ENCODE measurements around the gene PRKCH.

The PRKCH gene

DNA sequence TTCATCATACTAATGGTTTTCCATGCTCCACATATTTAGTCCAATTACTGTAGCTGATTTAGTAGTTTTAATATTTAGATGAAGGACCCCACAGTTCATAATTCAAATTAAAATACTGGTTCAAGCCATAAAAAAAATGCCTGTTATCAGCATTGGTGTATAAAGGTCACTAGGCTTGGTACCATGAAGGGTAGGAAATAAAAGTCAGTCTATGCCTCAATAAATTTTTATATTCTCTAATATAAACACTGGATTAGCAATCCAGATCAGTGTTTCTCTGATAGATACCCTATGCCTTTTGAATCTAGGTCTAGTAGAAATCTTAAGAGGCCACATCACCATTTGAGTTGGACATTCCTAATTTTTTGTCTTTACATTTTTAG, 210.7 kb downstream of the PRKCH start:
- no peak for DNase-seq (ENCODE audit: low spot score)

DNA sequence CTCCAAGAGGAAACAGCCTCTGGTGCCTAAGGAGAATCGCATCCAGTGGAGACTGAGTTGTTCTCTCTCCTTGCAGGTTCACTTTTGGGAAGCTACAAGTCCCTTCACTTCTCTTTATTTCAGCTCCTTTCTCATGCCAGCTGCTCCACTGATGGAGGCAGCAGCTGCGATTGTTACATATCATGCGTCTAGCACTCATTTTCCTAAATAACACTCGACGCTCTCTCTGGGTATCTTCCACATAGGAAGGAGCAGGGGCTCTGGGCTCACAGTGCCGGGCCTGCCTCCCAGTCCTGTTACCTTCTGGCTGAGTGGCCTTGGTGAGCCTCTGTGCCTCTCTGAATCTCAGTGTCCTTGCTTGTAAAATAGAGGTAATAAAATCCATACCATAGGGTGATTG, 211.4 kb downstream of the PRKCH start:
- DNase-seq (ENCODE audit: low spot score), result no peak

DNA sequence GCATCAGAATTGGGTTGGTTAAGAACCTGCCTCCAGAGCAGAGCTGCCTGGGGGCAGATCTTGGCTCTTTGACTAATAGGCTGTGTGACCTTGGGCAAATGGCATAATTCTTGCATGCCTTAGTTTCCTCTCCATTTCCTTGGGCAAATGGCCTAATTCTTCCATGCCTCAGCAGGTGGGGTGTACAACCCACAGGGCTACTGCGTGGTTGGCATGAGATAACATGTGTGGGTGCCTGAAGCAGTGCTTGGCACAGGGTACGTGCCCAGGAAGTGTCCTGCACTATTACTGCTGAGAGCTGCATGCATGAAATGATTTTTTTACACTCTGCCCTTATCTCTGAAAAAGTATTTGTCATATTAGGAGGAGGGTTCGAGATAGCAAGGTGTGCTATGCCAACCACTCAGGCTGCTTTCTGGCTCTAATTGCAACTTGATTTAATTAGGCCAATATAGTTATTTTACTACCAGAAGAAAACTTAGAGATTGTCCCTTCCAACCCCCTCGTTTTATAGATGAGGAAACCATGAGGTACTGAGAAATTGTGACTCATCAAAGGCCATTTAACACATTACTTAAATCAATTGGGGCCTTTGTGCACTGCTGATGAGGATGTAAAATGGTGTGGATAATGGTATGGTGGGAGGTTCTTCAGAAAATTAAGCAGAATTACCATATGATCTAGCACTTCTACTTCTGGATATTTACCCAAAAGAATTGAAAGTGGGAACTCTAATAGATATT, 212.3 kb downstream of the PRKCH start:
- no peak for DNase-seq (ENCODE audit: low spot score)

DNA sequence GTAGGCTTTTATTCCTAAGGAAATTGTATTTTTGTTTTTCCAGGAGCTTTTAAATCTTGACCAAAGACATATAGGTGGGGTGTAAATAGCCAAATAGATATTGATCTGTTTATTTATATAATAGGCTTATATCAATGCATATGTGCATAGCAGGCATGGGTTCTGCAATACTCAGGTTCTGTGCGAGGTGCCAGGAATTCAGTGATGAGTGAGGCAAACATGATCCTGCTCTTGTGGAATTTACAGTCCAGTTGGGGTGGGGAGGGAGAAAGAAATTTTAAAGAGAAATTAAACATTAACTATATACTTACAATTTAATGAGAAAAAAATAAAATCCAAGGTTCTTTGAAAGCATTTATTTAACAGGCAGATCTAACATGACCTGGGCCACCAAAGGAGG, 213.7 kb downstream of the PRKCH start:
- no peak for DNase-seq (ENCODE audit: low spot score)

DNA sequence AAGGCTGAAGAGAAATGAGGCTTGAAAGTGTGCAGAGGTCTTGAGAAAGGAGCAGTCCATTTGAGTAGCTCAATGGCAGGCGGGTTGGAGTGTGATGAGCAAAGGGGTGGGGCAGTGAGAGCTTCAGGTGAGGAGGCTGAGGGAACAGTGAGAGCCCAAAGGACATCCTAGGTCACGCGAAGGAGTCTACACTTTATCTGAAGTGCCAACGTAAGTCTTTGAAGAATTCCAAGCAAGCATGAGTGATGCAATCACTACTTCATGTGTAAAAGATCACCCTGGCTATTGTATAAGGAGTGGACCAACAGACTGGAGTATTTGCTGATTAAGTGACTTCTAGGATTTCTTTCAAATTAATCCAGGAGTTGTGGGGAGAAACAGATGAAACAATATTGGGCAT, 214.1 kb downstream of the PRKCH start:
- no peak for DNase-seq (ENCODE audit: low spot score)

DNA sequence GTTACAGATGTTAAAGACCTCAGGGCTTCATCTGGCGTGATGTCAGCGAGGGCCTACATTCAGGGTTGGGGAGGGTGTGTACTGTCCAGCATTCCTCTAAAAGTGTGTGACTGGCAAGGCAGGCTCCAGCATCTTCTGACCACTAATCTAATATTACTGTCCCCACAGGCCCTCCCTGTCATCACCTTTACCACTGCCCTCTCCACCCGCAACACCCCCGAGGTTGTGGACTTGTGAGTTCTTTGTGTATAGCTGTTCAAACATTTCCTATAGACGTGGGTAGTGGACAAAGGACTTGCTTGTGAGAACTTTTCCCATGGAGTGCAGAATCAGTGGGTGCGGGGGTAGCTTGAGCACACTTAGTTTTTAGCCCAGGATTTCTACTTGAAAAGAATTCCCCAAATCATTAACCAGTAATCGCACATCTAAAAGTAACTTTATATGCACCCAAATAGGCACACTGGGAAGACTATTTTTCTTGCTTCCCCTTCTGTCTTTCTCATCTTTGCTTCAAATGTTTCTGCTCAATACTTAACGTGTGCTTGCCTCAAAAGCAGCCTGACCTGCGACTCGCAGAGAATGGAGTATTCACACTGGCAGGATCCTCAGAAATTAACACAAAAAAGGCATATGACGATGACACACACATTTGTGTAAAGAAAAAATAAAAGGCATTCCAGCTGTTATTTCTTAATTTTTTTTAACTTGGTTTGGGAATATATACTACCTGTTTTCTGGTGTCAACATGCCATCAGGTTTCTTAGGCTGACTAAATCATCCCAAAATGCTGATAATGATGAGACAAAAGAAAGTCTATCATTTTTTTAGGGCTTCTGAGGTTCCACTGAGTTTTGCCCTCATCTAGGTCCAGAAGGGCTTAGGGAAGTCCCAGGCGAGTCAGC, 215.5 kb downstream of the PRKCH start:
- no peak for DNase-seq (ENCODE audit: low spot score)

DNA sequence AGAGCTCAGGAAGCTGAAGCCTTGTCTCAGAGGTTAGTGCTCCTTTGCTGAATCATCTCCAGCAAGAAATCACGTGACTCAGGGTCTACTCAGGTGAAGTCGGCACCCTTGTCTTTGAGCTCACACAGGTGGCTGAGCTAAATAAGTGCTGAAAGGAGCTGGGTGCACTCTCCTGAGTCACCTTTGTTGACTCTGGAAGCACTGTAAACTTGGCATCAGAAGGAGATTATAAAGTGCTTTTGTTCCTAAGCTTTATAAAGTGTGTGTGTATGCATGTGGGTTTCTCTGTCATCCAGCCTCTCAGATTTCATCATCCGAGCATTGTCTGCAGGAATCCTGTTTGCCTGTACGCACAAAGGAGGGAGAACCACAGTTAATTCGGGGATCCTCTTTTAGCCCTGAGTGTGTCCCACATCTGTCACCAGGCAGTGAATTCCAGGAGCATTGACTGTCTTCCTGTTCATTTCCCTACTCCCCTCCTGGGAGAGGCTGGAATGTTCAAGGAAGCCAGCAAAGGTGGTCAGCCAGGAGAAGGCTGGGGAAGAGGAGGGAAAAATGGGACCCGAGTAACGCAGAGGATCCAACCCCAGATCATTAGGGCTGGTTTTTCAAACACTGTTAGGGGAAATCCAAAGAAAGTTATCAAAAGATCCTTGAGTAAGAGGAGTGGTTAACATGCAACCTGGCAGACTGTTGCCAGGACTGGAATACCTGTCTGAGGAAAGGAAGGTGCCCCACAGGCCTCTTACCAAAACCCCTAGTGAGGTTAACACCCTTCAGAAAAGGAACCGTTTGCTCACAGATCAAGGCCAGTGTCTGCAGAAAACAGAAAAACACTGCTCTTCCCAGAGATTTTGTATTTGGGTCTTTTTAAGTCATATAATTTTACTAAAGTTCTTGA, 216.4 kb downstream of the PRKCH start:
- DNase-seq (ENCODE audit: low spot score), result peak; percentile 39

DNA sequence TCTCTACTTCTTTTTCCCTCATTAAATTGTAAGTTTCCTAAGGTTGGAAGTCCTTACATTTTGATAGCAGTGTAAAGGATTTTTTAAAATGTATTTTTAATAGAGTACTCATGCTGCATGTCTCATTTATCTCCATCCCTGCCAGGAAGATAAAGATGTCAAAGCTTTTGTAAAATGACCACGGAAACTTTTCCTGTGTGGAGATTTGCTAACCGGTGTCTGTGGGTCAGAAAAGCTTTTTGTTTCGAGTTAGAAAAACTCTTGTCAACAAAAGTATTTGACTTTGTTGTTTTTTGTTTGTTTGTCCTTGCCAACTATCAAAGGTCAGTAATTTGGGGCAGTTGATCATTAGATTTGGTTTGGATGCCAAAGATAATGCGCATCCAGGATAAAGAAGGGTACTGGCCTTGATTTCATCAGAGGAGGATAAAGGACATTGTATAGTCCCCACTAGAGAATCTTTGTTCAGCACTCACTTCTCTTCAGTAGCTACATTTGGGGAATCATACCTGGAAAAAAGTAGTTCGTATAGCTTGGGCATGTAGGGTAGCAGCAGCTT, 217.2 kb downstream of the PRKCH start:
- DNase-seq (ENCODE audit: low spot score), result no peak

DNA sequence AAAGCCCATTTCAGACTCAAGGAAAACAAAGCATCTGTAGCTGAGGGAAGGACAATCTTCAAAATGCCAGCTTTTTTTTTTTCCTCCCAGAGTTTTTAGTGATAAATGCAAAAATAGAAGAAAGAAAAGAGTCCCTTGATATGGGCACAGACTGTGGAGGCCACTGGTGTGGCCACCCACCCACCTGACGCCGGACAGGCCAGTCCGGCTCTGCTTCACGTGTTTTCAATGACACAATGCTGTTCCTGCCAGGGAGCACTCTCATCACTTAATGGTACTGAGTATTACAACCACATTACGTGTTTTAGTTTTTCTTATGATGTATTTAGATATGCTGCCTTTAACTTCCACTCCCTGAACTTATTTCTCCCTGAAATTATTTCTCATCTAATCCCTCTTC, 218.3 kb downstream of the PRKCH start:
- no peak for DNase-seq (ENCODE audit: low spot score)

DNA sequence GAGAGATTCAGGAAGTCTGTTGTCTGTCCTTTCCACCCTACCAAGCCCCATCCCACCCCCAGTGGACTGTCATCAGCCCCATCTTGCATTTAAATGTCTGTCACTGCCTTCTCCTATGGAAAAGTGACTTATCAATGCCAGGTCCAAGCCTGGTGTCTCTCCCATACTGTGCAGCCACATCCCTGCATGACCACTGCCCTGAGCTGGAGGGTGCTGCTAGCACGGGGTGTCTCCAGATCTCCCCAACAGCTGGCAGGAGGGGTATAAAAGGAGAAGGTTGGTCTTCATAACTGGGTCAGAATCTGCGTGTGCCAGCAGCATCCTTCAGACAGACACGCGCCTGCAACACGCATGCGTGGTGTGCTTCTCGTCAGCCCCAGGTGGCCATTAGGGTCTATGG, 219.6 kb downstream of the PRKCH start:
- DNase-seq (ENCODE audit: low spot score), result no peak

DNA sequence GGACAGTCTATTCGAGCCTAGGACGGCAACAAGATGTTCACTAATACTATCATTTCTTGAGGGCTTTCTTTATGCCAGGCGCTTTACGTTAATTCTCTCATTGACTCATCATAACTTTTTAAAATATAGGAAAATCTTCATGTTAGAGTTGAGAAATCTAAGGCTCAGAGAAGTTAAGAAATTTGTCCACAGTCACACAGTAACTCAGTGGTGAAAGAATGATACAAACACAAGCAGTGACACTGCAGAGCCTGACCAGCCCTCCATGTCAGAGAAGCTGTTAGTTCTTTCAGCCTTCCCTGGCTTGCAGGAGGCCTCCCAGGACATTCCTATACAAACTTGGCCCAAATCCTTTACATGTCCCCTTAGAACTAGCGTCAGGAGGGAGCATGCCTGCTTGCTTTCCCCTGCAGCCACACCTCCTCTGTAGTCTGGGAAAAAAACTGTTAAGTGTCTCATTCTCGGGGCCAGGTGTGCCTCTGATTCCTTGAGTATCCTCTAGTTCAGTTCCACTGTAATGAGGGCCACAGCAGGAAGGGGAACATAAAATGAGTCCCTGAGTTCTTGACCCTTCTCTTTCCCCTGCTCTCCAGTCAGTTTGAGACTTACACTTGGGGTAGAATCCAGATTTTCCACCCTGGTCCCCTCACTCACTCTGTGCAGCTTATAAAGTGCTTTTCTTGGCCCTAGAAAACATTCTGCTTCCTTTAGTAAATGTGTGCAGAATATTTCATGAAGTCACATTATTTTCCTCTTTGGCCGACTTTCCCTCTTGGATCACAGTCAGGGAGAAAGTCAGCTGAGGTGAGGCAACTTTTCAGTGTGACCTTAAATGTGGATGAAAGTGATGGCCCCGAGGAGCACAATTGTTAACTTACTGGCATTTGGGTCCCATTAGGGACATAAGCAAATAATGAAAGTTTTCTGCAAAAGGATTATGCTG, 221.7 kb downstream of the PRKCH start:
- no peak for DNase-seq (ENCODE audit: low spot score)

DNA sequence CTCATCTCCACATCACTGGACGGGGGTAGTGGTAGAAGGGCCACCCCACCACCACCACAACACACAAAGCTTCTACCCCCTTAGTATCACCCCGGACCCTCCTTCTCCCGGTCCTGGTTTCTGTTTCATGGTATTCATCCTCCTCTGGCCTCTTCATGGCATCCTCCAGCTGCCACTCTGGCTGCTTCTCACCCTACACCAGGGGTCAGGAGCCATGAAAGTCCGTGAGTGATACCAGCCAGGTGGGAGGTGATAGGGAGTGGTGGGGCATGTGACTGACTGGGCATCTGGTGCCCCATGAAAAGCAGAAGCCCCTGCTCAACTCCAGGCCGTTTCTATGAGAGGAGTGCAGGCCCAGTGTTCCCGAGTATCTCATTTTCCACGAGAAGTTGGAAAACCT, 222.6 kb downstream of the PRKCH start:
- DNase-seq (ENCODE audit: low spot score), result no peak

DNA sequence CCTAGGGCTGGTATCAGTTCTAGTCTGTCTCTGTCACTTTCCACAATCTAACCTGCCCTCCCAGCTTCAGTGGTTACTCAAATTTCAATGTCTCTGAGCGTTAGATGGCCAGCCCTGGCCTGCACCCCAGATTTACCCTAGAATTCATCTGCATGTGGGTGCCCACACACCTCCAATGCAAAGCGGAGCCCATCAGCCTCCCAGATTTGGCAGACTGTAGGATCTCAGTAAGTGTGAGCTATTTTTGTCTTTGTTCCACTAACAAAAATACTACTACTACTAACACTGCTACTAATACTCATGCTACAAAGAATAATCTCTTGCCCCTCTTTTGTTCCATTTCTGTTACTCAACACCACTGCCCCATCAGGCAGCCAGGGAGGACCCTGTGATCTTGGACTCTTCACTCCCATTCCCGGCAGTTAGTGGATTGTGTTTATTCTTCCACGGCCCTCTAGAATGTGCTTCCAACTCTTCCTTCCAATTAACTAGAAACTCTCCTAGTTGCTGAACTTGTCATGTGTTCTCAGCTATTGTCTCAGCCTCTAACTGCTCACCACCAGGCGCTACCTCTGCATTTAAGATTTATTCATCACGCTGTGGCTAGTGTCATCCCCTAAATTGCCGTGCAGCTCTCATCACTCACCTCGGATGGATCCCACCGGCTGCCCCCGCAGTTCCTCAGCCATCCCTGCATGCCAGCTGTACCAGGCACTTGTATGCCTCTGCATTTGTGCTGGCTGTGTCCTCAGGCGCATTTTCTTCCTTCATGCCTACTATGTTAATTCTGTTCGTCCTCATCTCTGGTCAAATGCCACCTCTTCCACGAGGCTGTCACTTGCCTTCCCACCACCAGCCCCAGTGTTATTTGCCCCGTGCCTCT, 223.3 kb downstream of the PRKCH start:
- no peak for DNase-seq (ENCODE audit: low spot score)

DNA sequence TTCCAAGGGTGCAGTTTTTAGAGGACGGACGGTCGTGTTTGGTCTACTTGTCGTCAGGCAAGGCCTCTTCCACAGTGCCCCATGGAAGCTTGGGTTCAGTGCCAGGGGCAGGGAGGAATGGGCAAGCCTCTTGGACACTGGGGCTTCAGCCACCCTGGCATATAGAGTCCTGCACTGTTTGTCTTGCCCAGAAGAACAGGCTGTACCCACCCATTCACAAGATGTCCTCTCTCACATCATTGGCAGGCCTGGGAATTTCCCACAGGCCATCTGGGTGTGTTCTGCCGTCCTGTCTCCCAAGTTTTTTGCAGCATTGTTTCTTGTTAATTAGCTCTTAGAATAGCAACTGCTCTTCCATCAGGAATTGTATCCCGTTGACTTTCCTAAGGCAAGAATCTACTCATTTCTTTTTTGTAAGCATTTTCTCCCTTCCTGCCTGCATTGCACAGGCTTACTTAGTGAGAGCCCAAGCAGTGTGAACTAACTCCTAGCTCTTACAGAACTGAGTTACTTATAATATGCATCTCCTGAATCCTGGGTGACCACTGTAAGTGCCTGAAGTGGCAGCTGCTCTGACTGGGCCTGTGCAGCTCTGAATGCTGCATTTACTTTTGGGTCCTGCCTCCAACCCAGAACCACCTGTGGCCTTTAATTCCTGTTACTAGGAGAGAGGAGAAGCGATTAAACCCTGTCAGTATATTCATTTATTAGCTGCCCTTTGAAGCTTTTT, 224.5 kb downstream of the PRKCH start:
- DNase-seq (ENCODE audit: low spot score), result no peak

DNA sequence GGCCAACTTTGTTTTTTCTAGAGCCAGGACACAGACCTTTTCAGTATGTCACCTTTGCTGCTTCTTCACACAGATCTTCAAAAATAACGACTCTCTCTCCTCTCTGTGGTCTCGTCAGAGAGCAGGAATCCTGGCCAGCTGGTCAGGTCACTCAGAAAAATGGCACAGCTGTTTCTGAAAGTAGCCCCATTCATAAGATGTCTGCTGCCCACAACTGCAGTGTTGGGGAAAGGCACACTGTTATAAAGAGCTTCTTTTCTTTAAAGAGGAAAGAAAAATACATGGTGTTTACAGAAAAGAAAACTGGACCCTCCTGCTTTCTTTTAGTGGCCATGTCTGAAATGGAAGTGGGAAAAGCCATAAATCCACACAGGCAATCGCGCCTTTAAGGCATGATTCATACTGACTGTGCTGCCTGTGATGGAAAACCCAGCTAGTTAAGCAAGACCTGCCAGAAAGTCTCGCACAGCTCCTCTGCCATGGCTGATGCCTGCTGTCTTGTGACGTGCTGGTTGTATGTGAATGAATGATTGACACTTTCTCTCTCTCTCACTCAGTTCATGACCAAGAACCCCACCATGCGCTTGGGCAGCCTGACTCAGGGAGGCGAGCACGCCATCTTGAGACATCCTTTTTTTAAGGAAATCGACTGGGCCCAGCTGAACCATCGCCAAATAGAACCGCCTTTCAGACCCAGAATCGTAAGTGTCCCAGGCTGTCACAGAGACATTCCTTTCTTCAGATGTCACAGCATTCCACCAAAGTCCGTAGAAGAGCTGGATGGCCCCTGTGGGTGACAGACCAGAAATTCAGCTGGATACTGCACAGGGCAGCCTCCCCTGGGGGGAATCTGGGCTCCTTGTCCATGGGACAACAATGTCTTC, 226.0 kb downstream of the PRKCH start:
- no peak for DNase-seq (ENCODE audit: low spot score)

DNA sequence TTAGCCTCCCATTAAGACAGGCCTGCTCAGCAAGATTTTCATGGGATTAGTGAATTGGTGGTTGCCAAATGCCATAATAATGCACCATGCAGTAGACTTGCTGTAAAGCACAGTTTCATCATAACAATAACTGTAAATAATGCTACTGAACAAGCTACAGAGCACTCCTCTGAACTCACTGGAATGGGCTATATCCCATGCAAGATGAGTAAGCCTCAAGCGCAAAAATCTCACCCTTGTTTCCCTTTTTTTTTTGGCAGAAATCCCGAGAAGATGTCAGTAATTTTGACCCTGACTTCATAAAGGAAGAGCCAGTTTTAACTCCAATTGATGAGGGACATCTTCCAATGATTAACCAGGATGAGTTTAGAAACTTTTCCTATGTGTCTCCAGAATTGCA, 228.0 kb downstream of the PRKCH start:
- DNase-seq (ENCODE audit: low spot score), result no peak

DNA sequence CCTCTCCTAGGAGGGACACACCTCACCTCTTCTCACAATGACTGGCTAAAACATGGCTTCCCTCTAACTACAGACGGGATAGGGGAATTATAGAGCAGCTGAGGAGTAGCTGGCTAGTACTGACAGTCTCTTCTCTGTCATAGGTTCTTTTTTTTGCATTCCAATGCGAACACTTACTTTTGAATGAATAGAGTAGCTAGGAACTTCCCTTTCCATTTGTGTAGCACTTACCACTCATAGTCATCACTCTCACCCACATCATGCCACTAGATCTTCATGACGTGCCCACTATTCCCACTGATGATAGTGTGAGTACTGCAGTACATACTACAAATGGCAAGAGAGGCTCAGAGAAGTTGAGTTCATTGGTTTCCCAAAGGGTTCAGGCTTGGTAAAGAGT, 230.0 kb downstream of the PRKCH start:
- no peak for DNase-seq (ENCODE audit: low spot score)

DNA sequence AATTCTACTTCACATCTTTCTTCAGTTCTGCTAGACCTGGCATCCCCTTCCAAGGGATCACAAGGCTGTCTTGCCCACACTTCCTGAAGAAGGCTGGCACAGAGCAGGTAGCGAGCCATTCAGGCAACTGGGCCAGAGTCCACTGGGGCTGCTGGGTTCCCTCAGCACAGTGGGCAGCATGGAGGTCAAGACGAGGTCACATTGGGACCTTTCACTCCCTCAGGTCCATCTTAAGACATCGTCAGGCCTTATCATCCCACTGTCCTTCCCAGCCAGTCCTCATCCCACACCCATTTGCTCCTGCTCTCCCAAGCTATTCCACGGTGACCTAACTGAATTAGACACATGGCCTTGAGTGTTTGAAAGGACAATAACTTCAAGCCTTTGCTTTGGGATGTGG, 230.9 kb downstream of the PRKCH start:
- no peak for DNase-seq (ENCODE audit: low spot score)
